HCT116 (cell line): Measurements from ENCODE around the gene MAP3K5. TPM values are rescaled to one million over a fixed set of nuclear protein-coding genes. Genes with fewer than 3 reads are reported as not detected.

Source experiments
- ATAC-seq: fragments of 200-7000 bp; cut with Tn5 transposase; 2 replicates; pipeline ENCODE4 v1.9.1; 2020; ENCODE audit warnings: mild to moderate bottlenecking, moderate library complexity
- BruUV-seq: library from RNA; stranded (reverse); fragments of 400-500 nt; replicated peaks from 2 replicates; lab custom pipeline; 2021; lab: Mats Ljungman, UMichigan
- CTCF ChIA-PET: fragments of 300-600 bp; sonication (Branson Sonifier 250); formaldehyde crosslinking; loops from one replicate; lab custom pipeline; 2021; ENCODE audit warnings: antibody characterized with exemption; lab: Charles Lee
- POLR2A ChIA-PET: fragments of 300-600, 350-600 bp; sonication (Branson Sonifier 250); formaldehyde crosslinking; loops from one replicate; lab custom pipeline; 2021; ENCODE audit warnings: antibody characterized with exemption; lab: Charles Lee
- RAD21 ChIA-PET, 2 experiments: fragments of 300-600 bp; sonication (Branson Sonifier 250); formaldehyde crosslinking; loops; one replicate each; lab custom pipeline; 2023; ENCODE audit warnings: low total read pairs in 2 of 2; ENCODE audit not compliant: uncharacterized antibody in 2 of 2, unreplicated experiment in 2 of 2, low non-redundant PET in 1 of 2; lab: Charles Lee
- DNase-seq: peaks from one replicate; pipeline ENCODE4 v3.0.0-alpha.2; 2010; ENCODE audit warnings: low read depth, low spot score
- H2AFZ ChIP-seq: fragments of 200-600 bp; shearing (Covaris generic), sonication (generic); 2 replicates; pipeline ENCODE4 v1.6.1; 2017; ENCODE audit warnings: low read depth, mixed run types, mixed read lengths, antibody characterized with exemption, low read length; ENCODE audit not compliant: poor library complexity, severe bottlenecking
- H3K27ac ChIP-seq: 2 replicates; pipeline ENCODE4 v1.5.1; 2012; ENCODE audit warnings: low read depth, low read length
- H3K27me3 ChIP-seq: fragments of 200-600 bp; sonication (generic); 2 replicates; pipeline ENCODE4 v1.6.1; 2016; ENCODE audit warnings: mixed run types, low read length, mixed read lengths; ENCODE audit not compliant: insufficient read depth
- H3K36me3 ChIP-seq, 2 experiments: fragments of 200-500 bp in 1 of 2; fragments of 200-600 bp in 1 of 2; sonication (Bioruptor generic) in 1 of 2; sonication (generic) in 1 of 2; 2 replicates each; pipeline versions ENCODE4 v1.5.1 to v1.6.1; 2014 to 2016; ENCODE audit warnings: low read length in 2 of 2, inconsistent platforms in 1 of 2, mixed read lengths in 1 of 2, mixed run types in 1 of 2; ENCODE audit not compliant: insufficient read depth in 2 of 2, control insufficient read depth in 1 of 2
- H3K4me1 ChIP-seq, 2 experiments: fragments of 200-600 bp in 1 of 2; sonication (generic) in 1 of 2; 2 replicates each; pipeline versions ENCODE4 v1.5.1 to v1.6.1; 2012 to 2017; ENCODE audit warnings: low read length in 2 of 2, inconsistent platforms in 1 of 2, mild to moderate bottlenecking in 1 of 2, mixed read lengths in 1 of 2, mixed run types in 1 of 2, moderate library complexity in 1 of 2; ENCODE audit not compliant: insufficient read depth in 2 of 2, control insufficient read depth in 1 of 2
- H3K4me2 ChIP-seq: fragments of 200-600 bp; sonication (generic); 2 replicates; pipeline ENCODE4 v1.6.1; 2017; ENCODE audit warnings: mixed run types, low read length, mixed read lengths
- H3K4me3 ChIP-seq, 2 experiments: fragments of 200-600 bp in 1 of 2; sonication (generic) in 1 of 2; replicated peaks in 1 of 2; 2 replicates each; pipeline ENCODE4 v1.5.1; 2011 to 2016; ENCODE audit warnings: low read length in 2 of 2, control low read depth in 1 of 2, low read depth in 1 of 2, mild to moderate bottlenecking in 1 of 2, mixed read lengths in 1 of 2, mixed run types in 1 of 2
- H3K79me2 ChIP-seq: fragments of 200-600 bp; sonication (generic); 2 replicates; pipeline ENCODE4 v1.6.1; 2017; ENCODE audit warnings: mild to moderate bottlenecking, mixed run types, low read length, moderate library complexity, mixed read lengths; ENCODE audit not compliant: insufficient read depth
- H3K9ac ChIP-seq: fragments of 200-600 bp; sonication (generic); 2 replicates; pipeline ENCODE4 v1.6.1; 2016; ENCODE audit warnings: low read length, mixed read lengths
- H3K9me2 ChIP-seq: fragments of 200-600 bp; sonication (generic), shearing (Covaris generic); 2 replicates; pipeline ENCODE4 v1.6.1; 2017; ENCODE audit warnings: mixed run types, mild to moderate bottlenecking, moderate library complexity; ENCODE audit not compliant: insufficient read depth
- H3K9me3 ChIP-seq, 2 experiments: fragments of 200-500 bp in 1 of 2; fragments of 200-600 bp in 1 of 2; sonication (Bioruptor generic) in 1 of 2; sonication (generic) in 1 of 2; 2 replicates each; pipeline ENCODE4 v1.6.1; 2014 to 2017; ENCODE audit warnings: low read length in 2 of 2, mixed read lengths in 2 of 2, inconsistent platforms in 1 of 2, low read depth in 1 of 2, mild to moderate bottlenecking in 1 of 2, mixed run types in 1 of 2, moderate library complexity in 1 of 2; ENCODE audit not compliant: control insufficient read depth in 1 of 2, insufficient read depth in 1 of 2
- H4K20me1 ChIP-seq: fragments of 200-600 bp; sonication (generic), shearing (Covaris generic); 2 replicates; pipeline ENCODE4 v1.6.1; 2017; ENCODE audit warnings: mixed run types, mild to moderate bottlenecking, moderate library complexity; ENCODE audit not compliant: insufficient read depth
- CEBPB ChIP-seq: IDR thresholded peaks from 2 replicates; pipeline ENCODE4 v1.6.1; 2012; ENCODE audit warnings: low read depth
- EGR1 ChIP-seq: IDR thresholded peaks from 2 replicates; pipeline ENCODE4 v1.6.1; 2012; ENCODE audit warnings: low read depth
- ELF1 ChIP-seq: IDR thresholded peaks from 2 replicates; pipeline ENCODE4 v1.6.1; 2012; ENCODE audit warnings: low read depth, borderline replicate concordance
- EZH2 ChIP-seq: fragments of 200-600 bp; sonication (generic); IDR thresholded peaks from 2 replicates; pipeline ENCODE4 v1.6.1; 2017; ENCODE audit warnings: antibody characterized with exemption, mixed run types
- FOSL1 ChIP-seq: IDR thresholded peaks from 2 replicates; pipeline ENCODE4 v1.6.1; 2012; ENCODE audit warnings: low read depth
- POLR2A ChIP-seq: IDR thresholded peaks from 2 replicates; pipeline ENCODE4 v1.7.0; 2011; ENCODE audit warnings: borderline replicate concordance; ENCODE audit not compliant: insufficient read depth, insufficient read length; ENCODE audit errors: extremely low read depth
- POLR2AphosphoS5 ChIP-seq: IDR thresholded peaks from 2 replicates; pipeline ENCODE4 v1.6.1; 2011; ENCODE audit warnings: mild to moderate bottlenecking, low read depth, low read length, moderate library complexity
- SIN3A ChIP-seq: IDR thresholded peaks from 2 replicates; pipeline ENCODE4 v1.6.1; 2012; ENCODE audit warnings: low read depth
- SP1 ChIP-seq: IDR thresholded peaks from 2 replicates; pipeline ENCODE4 v1.6.1; 2012; ENCODE audit warnings: low read depth
- TCF7L2 ChIP-seq: IDR thresholded peaks from 2 replicates; pipeline ENCODE4 v1.7.0; 2011; ENCODE audit warnings: borderline replicate concordance, inconsistent platforms; ENCODE audit not compliant: insufficient read depth, insufficient read length; ENCODE audit errors: extremely low read depth
- YY1 ChIP-seq: IDR thresholded peaks from 2 replicates; pipeline ENCODE4 v1.6.1; 2011; ENCODE audit warnings: low read length, low read depth, moderate library complexity, mild to moderate bottlenecking; ENCODE audit not compliant: insufficient replicate concordance; ENCODE audit errors: extremely low read depth
- intact Hi-C: fragments of 100-400 bp; cut with micrococcal nuclease; formaldehyde crosslinking; loops from 2 replicates; pipeline ENCODE4 v1.10.0; 2022
- total RNA-seq: library from RNA; stranded (reverse); gene quantifications from one replicate; pipeline ENCODE4 v1.2.1, GENCODE V29; 2021; ENCODE audit not compliant: unreplicated experiment
- TF ChIP-seq, protein P1 (sequence below): IDR thresholded peaks from 2 replicates; pipeline ENCODE4 v1.6.1; 2012
- TF ChIP-seq, protein P2 (sequence below), 3 experiments: fragments of 200-600 bp in 1 of 3; sonication (generic) in 1 of 3; IDR thresholded peaks in 2 of 3; conservative IDR thresholded peaks in 1 of 3; 2 replicates each; pipeline ENCODE4 v1.5.1; 2012 to 2017; ENCODE audit warnings: low read depth in 2 of 3, low read length in 2 of 3, antibody characterized with exemption in 1 of 3, borderline replicate concordance in 1 of 3, control low read depth in 1 of 3, mild to moderate bottlenecking in 1 of 3, mixed read lengths in 1 of 3, mixed run types in 1 of 3, moderate library complexity in 1 of 3; ENCODE audit not compliant: insufficient read depth in 1 of 3

MAP3K5 gene
- total RNA-seq, 1 experiment from 2014 or later: 11.8 TPM

DNA sequence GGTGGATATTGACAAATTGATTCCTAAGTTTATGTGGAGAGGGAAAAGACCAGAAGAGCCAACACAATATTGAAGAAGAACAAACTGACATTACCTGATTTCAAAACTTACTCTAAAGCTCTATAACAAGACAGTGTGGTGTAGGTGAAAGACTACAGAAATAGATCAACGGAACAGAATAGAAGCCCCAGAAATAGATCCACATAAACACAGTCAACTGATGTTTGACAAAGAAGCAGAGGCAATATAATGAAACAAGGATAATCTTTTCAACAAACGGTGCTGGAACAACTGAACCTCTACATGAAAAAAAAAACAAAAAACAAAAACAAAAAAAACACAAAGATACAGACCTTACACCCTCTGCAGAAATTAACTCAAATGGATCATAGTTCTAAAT, 50.2 kb downstream of the MAP3K5 start:
- Histone ChIP-seq H3K79me2 (no peaks in the 10 kb centered on the region; the same call in 1 of the 2 replicates), H3K27me3 (no peaks in the 10 kb centered on the region), H3K9ac (no peak overlapping the region), H3K36me3 (no peaks in the 10 kb centered on the region), H3K9me2 (no peaks in the 10 kb centered on the region), H3K9me3 (no peaks in the 10 kb centered on the region), H2AFZ (no peak overlapping the region), H3K4me3 (no peak overlapping the region), H3K27ac (no peak overlapping the region), H4K20me1 (no peaks in the 10 kb centered on the region), H3K4me1 (no peaks in the 10 kb centered on the region), H3K4me2 (no peak overlapping the region)
- intact Hi-C loops: no loop called here
- no peak for ATAC-seq
- TF ChIP-seq CEBPB (no peak), ELF1 (no peak), TCF7L2 (no peak), EGR1 (no peak), EZH2 (no peak), FOSL1 (no peak), YY1 (no peak), SP1 (no peak), POLR2AphosphoS5 (no peak), POLR2A (no peak), SIN3A (no peak)
- TF ChIP-seq, protein P1, sequence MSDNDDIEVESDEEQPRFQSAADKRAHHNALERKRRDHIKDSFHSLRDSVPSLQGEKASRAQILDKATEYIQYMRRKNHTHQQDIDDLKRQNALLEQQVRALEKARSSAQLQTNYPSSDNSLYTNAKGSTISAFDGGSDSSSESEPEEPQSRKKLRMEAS: no peak
- TF ChIP-seq, protein P2, sequence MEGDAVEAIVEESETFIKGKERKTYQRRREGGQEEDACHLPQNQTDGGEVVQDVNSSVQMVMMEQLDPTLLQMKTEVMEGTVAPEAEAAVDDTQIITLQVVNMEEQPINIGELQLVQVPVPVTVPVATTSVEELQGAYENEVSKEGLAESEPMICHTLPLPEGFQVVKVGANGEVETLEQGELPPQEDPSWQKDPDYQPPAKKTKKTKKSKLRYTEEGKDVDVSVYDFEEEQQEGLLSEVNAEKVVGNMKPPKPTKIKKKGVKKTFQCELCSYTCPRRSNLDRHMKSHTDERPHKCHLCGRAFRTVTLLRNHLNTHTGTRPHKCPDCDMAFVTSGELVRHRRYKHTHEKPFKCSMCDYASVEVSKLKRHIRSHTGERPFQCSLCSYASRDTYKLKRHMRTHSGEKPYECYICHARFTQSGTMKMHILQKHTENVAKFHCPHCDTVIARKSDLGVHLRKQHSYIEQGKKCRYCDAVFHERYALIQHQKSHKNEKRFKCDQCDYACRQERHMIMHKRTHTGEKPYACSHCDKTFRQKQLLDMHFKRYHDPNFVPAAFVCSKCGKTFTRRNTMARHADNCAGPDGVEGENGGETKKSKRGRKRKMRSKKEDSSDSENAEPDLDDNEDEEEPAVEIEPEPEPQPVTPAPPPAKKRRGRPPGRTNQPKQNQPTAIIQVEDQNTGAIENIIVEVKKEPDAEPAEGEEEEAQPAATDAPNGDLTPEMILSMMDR (IDR thresholded peaks at IDR 0.05 in 2 of 3, conservative IDR thresholded peaks at IDR 0.05 in 1 of 3; ENCODE audit: borderline replicate concordance in 1 of 3, insufficient read depth in 1 of 3, low read depth in 2 of 3, low read length in 2 of 3): no peak
- no peak for DNase-seq
- RAD21 ChIA-PET: no interaction called here
- no TSS peak for BruUV-seq
- CTCF ChIA-PET: no interaction called here
- POLR2A ChIA-PET: no interaction called here
